Transverse colon (tissue), 3 donors: Measurements from ENCODE around the gene EPHB6.

Experiments used
- EP300 ChIP-seq: sonication (generic); formaldehyde crosslinking; IDR thresholded peaks from one replicate; pipeline ENCODE4 v1.6.1; 2017; ENCODE audit warnings: antibody characterized with exemption, low read depth
- POLR2A ChIP-seq: fragments of 450-650 bp; IDR thresholded peaks from one replicate; pipeline ENCODE4 v1.6.1; 2016; ENCODE audit warnings: antibody characterized with exemption, mild to moderate bottlenecking, moderate library complexity
- TF ChIP-seq, protein P1 (sequence below), 5 experiments: fragments of 200-600 bp in 3 of 5; fragments of 450-650 bp in 2 of 5; sonication (generic) in 3 of 5; IDR thresholded peaks; 1 replicate in 2 of 5; 2 replicates in 3 of 5; pipeline ENCODE4 v1.5.1; 2016 to 2017; ENCODE audit warnings: antibody characterized with exemption in 5 of 5, inconsistent platforms in 3 of 5, mild to moderate bottlenecking in 2 of 5, moderate library complexity in 1 of 5

DNA sequence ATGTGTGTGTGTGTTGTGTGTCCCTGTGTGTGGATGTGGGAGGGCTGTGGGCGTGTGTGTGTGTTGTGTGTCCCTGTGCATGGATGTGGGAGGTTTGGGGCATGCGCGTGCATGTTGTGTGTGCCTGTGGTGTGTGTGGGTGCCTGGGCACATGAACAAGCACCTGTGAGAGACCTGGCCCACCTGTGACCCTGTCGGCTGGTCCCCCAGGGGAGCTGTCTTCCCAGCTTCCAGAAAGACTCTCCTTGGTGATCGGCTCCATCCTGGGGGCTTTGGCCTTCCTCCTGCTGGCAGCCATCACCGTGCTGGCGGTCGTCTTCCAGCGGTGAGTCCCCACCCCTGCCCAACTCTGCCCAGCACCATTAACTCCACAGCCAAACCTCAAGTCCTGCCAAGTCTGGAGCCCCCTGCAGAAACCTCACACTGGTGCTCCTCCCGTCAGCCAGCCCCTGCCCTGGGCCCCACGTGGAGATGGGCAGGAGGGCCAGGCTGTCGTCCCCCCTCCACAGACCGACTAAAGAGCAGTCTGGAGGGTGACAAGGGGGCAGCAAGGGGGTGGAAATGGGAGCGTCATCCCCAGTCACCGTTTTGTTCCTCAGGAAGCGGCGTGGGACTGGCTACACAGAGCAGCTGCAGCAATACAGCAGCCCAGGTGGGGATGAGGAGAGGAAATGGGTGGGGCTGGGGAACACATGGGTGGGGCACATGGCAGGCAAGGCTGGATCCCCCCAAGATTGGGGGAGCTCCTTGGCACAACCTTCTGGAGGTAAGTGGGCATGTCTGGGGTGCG is 12.7 kb downstream of the EPHB6 start:
- TF ChIP-seq, protein P1, sequence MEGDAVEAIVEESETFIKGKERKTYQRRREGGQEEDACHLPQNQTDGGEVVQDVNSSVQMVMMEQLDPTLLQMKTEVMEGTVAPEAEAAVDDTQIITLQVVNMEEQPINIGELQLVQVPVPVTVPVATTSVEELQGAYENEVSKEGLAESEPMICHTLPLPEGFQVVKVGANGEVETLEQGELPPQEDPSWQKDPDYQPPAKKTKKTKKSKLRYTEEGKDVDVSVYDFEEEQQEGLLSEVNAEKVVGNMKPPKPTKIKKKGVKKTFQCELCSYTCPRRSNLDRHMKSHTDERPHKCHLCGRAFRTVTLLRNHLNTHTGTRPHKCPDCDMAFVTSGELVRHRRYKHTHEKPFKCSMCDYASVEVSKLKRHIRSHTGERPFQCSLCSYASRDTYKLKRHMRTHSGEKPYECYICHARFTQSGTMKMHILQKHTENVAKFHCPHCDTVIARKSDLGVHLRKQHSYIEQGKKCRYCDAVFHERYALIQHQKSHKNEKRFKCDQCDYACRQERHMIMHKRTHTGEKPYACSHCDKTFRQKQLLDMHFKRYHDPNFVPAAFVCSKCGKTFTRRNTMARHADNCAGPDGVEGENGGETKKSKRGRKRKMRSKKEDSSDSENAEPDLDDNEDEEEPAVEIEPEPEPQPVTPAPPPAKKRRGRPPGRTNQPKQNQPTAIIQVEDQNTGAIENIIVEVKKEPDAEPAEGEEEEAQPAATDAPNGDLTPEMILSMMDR (IDR thresholded peaks at IDR 0.05): no peak
- TF ChIP-seq EP300 (no peak), POLR2A (no peak)
